Measurements from ENCODE around the gene C19orf25. TPM values are rescaled to one million over a fixed set of nuclear protein-coding genes. Genes with fewer than 3 reads are reported as not detected.

The C19orf25 gene
- total RNA-seq, 4 donors from 2014 or later, result 34.3 to 49.6 (median 45.7) TPM

- TF ChIP-seq POLR2A (IDR thresholded peaks at IDR 0.05), result no peak
- TF ChIP-seq CTCF (IDR thresholded peaks at IDR 0.05), result no peak
- WGBS, 2 donors, result 86 to 89% methylated on average over 20 to 21 of the region's 21 CpGs
- intact Hi-C loops (cut with DNase I; ENCODE audit: low total_unique reads), result no loop called here
- no peak overlapping the region for H3K4me3 ChIP-seq (ENCODE audit: low read depth, poor library complexity, severe bottlenecking)
- DNase-seq (ENCODE audit: low spot score in 2 of 2), result no peak
Measured at GRCh38 chr19:1435378-1435989, 43.5 kb downstream of the C19orf25 start.

- intact Hi-C loops (cut with DNase I; ENCODE audit: low total_unique reads), result no loop called here
- TF ChIP-seq CTCF (IDR thresholded peaks at IDR 0.05) (no peak), POLR2A (IDR thresholded peaks at IDR 0.05) (no peak)
- H3K4me3 ChIP-seq (ENCODE audit: low read depth, poor library complexity, severe bottlenecking), result no peak overlapping the region
- 83% methylated on average over 25 to 31 of the region's 39 CpGs for WGBS, 2 donors
- no peak for DNase-seq (ENCODE audit: low spot score in 2 of 2)
Measured at GRCh38 chr19:1434577-1435060, 44.4 kb downstream of the C19orf25 start.

GRCh38 chr19:1434040-1434366 is 45.0 kb downstream of the C19orf25 start:
- no peak overlapping the region for H3K4me3 ChIP-seq (ENCODE audit: low read depth, poor library complexity, severe bottlenecking)
- no peak for DNase-seq (ENCODE audit: low spot score in 2 of 2)
- 87 to 95% methylated on average over 17 of the region's 17 CpGs for WGBS, 2 donors
- TF ChIP-seq POLR2A (IDR thresholded peaks at IDR 0.05) (no peak), CTCF (IDR thresholded peaks at IDR 0.05) (no peak)
- intact Hi-C loops (cut with DNase I; ENCODE audit: low total_unique reads), result no loop called here

GRCh38 chr19:1433119-1434039 is 45.6 kb downstream of the C19orf25 start:
- no peak for DNase-seq (ENCODE audit: low spot score in 2 of 2)
- intact Hi-C loops (cut with DNase I; ENCODE audit: low total_unique reads), result no loop called here
- H3K4me3 ChIP-seq (ENCODE audit: low read depth, poor library complexity, severe bottlenecking), result no peak overlapping the region
- 84 to 89% methylated on average over 31 to 33 of the region's 47 CpGs for WGBS, 2 donors
- no peak for TF ChIP-seq CTCF (IDR thresholded peaks at IDR 0.05)
- no peak for TF ChIP-seq POLR2A (IDR thresholded peaks at IDR 0.05)

- intact Hi-C loops (cut with DNase I; ENCODE audit: low total_unique reads), result no loop called here
- TF ChIP-seq CTCF (IDR thresholded peaks at IDR 0.05) (no peak), POLR2A (IDR thresholded peaks at IDR 0.05) (no peak)
- 90 to 92% methylated on average over 16 of the region's 16 CpGs for WGBS, 2 donors
Measured at GRCh38 chr19:1432507-1432887, 46.5 kb downstream of the C19orf25 start.

More at GRCh38 chr19:1432507-1432887, 46.5 kb downstream of the C19orf25 start:
- H3K4me3 ChIP-seq (ENCODE audit: low read depth, poor library complexity, severe bottlenecking), result no peak overlapping the region
- DNase-seq (ENCODE audit: low spot score in 2 of 2), result no peak
